DND-41 (cell line): ENCODE results near the gene NEU1.

Experiments used
- EZH2 ChIP-seq: IDR thresholded peaks from 3 replicates; pipeline ENCODE4 v1.6.1; 2012; ENCODE audit warnings: borderline replicate concordance, low read depth, mild to moderate bottlenecking, moderate library complexity, low read length, inconsistent platforms; ENCODE audit not compliant: severe bottlenecking
- TF ChIP-seq, protein P1 (sequence below): IDR thresholded peaks from 2 replicates; pipeline ENCODE4 v1.5.1; 2012; ENCODE audit warnings: borderline replicate concordance, low read length, moderate library complexity, mild to moderate bottlenecking; ENCODE audit not compliant: poor library complexity, severe bottlenecking; ENCODE audit errors: extremely low read depth

DNA sequence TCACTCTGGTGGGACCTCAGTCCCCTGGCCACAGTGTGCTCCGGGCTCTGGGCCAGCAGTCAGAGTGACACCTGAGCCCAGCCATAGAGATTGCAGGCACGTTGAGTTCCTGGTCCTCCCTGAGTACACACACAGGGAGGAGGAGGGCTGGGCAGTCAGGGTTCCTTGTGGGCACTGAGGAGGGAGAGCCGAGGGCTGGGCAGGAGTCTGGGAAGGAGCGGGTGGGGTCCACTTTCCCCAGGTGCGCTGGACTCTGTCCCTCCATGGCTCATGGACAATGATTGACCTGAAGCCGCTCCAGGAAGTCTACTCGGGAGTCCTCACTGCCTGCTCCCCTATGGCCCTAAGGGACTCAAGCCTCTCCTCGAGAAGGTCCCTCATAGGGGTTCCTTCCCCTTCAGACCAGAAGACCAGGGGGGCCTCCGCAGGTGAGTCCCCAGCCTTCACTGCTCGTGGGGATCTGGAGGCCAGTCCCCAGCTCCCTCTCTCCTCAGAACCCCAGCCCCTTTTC lies 15.1 kb upstream of the NEU1 start:
- TF ChIP-seq, protein P1, sequence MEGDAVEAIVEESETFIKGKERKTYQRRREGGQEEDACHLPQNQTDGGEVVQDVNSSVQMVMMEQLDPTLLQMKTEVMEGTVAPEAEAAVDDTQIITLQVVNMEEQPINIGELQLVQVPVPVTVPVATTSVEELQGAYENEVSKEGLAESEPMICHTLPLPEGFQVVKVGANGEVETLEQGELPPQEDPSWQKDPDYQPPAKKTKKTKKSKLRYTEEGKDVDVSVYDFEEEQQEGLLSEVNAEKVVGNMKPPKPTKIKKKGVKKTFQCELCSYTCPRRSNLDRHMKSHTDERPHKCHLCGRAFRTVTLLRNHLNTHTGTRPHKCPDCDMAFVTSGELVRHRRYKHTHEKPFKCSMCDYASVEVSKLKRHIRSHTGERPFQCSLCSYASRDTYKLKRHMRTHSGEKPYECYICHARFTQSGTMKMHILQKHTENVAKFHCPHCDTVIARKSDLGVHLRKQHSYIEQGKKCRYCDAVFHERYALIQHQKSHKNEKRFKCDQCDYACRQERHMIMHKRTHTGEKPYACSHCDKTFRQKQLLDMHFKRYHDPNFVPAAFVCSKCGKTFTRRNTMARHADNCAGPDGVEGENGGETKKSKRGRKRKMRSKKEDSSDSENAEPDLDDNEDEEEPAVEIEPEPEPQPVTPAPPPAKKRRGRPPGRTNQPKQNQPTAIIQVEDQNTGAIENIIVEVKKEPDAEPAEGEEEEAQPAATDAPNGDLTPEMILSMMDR = no peak
- no peak for TF ChIP-seq EZH2
